ENCODE measurements around the gene ARHGAP28. TPM values are rescaled to one million over a fixed set of nuclear protein-coding genes. Genes with fewer than 3 reads are reported as not detected.
"Not testable (repeated sequence)": the region's sequence is repeated elsewhere in the genome, so short reads cannot be mapped to it uniquely, and the experiment has no call there.

The ARHGAP28 gene
- total RNA-seq, 1 donor from 2014 or later: 104 TPM

- no peak overlapping the region for H3K4me3 Mint-ChIP-seq
- H3K27ac Mint-ChIP-seq: no peak overlapping the region
- peaks cover 9% of the 10 kb centered on the region for H3K36me3 Mint-ChIP-seq
- DNase-seq (ENCODE audit: extremely low spot score, unreplicated experiment): no peak
- H3K9me3 Mint-ChIP-seq: peaks cover under 1% of the 10 kb centered on the region
- H3K4me1 Mint-ChIP-seq (ENCODE audit: unreplicated experiment): peaks cover 4% of the 10 kb centered on the region
- no peaks in the 10 kb centered on the region for H3K27me3 Mint-ChIP-seq
- TF ChIP-seq, protein P1, sequence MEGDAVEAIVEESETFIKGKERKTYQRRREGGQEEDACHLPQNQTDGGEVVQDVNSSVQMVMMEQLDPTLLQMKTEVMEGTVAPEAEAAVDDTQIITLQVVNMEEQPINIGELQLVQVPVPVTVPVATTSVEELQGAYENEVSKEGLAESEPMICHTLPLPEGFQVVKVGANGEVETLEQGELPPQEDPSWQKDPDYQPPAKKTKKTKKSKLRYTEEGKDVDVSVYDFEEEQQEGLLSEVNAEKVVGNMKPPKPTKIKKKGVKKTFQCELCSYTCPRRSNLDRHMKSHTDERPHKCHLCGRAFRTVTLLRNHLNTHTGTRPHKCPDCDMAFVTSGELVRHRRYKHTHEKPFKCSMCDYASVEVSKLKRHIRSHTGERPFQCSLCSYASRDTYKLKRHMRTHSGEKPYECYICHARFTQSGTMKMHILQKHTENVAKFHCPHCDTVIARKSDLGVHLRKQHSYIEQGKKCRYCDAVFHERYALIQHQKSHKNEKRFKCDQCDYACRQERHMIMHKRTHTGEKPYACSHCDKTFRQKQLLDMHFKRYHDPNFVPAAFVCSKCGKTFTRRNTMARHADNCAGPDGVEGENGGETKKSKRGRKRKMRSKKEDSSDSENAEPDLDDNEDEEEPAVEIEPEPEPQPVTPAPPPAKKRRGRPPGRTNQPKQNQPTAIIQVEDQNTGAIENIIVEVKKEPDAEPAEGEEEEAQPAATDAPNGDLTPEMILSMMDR (conservative IDR thresholded peaks at IDR 0.05): no peak
Observed at GRCh38 chr18:6814882-6815425, 85.4 kb downstream of the ARHGAP28 start.

DNA sequence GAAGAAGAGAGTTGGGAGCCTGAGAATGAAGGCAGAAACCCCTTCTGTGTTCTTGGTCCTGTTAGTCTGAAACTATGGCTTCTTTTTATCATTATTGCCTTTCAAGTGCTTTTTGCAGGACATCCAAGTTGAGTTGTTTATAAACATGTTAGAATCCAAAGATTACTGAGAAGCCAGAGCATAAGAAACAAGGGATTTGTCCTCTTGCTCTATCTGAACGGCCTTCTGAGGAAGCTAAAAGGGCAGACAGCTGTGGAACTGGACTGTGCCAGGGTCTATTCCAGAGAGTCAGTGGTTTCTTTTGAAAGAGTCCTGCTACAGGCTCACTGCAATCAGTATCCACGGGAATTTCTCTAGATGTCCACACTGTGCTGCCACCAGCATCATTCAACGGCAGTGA is 86.6 kb downstream of the ARHGAP28 start:
- peaks cover 9% of the 10 kb centered on the region for H3K36me3 Mint-ChIP-seq
- H3K9me3 Mint-ChIP-seq: peaks cover 5% of the 10 kb centered on the region
- H3K4me3 Mint-ChIP-seq: no peak overlapping the region
- DNase-seq (ENCODE audit: extremely low spot score, unreplicated experiment): no peak
- H3K27ac Mint-ChIP-seq: no peak overlapping the region
- no peaks in the 10 kb centered on the region for H3K27me3 Mint-ChIP-seq
- H3K4me1 Mint-ChIP-seq (ENCODE audit: unreplicated experiment): peaks cover 4% of the 10 kb centered on the region
- TF ChIP-seq, protein P1 (conservative IDR thresholded peaks at IDR 0.05): no peak

GRCh38 chr18:6819332-6819731 is 89.8 kb downstream of the ARHGAP28 start:
- Mint-ChIP-seq H3K4me1 (ENCODE audit: unreplicated experiment) (peaks cover 4% of the 10 kb centered on the region), H3K4me3 (no peak overlapping the region), H3K27me3 (no peaks in the 10 kb centered on the region), H3K9me3 (peaks cover 5% of the 10 kb centered on the region), H3K36me3 (peaks cover 17% of the 10 kb centered on the region), H3K27ac (no peak overlapping the region)
- no peak for DNase-seq (ENCODE audit: extremely low spot score, unreplicated experiment)
- TF ChIP-seq, protein P1 (conservative IDR thresholded peaks at IDR 0.05): no peak

- no peaks in the 10 kb centered on the region for H3K27me3 Mint-ChIP-seq
Observed at GRCh38 chr18:6820314-6820713, 90.8 kb downstream of the ARHGAP28 start.

GRCh38 chr18:6821356-6821755 is 91.8 kb downstream of the ARHGAP28 start:
- Mint-ChIP-seq H3K4me3 (no peak overlapping the region), H3K27ac (no peak overlapping the region), H3K4me1 (ENCODE audit: unreplicated experiment) (no peaks in the 10 kb centered on the region), H3K9me3 (peaks cover 8% of the 10 kb centered on the region), H3K36me3 (peaks cover 31% of the 10 kb centered on the region), H3K27me3 (no peaks in the 10 kb centered on the region)
- TF ChIP-seq, protein P1 (conservative IDR thresholded peaks at IDR 0.05): no peak
- DNase-seq (ENCODE audit: extremely low spot score, unreplicated experiment): no peak

More at GRCh38 chr18:6820314-6820713, 90.8 kb downstream of the ARHGAP28 start:
- Mint-ChIP-seq H3K27ac (no peak overlapping the region), H3K36me3 (peaks cover 23% of the 10 kb centered on the region), H3K4me1 (ENCODE audit: unreplicated experiment) (no peaks in the 10 kb centered on the region), H3K9me3 (peaks cover 8% of the 10 kb centered on the region), H3K4me3 (no peak overlapping the region)
- TF ChIP-seq, protein P1 (conservative IDR thresholded peaks at IDR 0.05): no peak
- no peak for DNase-seq (ENCODE audit: extremely low spot score, unreplicated experiment)

GRCh38 chr18:6827161-6827560 is 97.6 kb downstream of the ARHGAP28 start:
- H3K4me3 Mint-ChIP-seq; DNase-seq (ENCODE audit: extremely low spot score, unreplicated experiment); H3K9me3 Mint-ChIP-seq; H3K27me3 Mint-ChIP-seq; H3K27ac Mint-ChIP-seq; H3K4me1 Mint-ChIP-seq (ENCODE audit: unreplicated experiment): not testable (repeated sequence)
- peaks cover 50% of the 10 kb centered on the region for H3K36me3 Mint-ChIP-seq

- DNase-seq (ENCODE audit: extremely low spot score, unreplicated experiment): not testable (repeated sequence)
- H3K36me3 Mint-ChIP-seq: peaks cover 51% of the 10 kb centered on the region
Observed at GRCh38 chr18:6827566-6827965, 98.0 kb downstream of the ARHGAP28 start.

More at GRCh38 chr18:6827566-6827965, 98.0 kb downstream of the ARHGAP28 start:
- H3K4me3 Mint-ChIP-seq; H3K9me3 Mint-ChIP-seq; H3K27ac Mint-ChIP-seq; H3K4me1 Mint-ChIP-seq (ENCODE audit: unreplicated experiment); H3K27me3 Mint-ChIP-seq: not testable (repeated sequence)
